HepG2 (cell line): Measurements from ENCODE around the gene TRPM5. TPM values are rescaled to one million over a fixed set of nuclear protein-coding genes. Genes with fewer than 3 reads are reported as not detected.

Experiments
- ATAC-seq: fragments of 200-7000 bp; cut with Tn5 transposase; 3 replicates; pipeline ENCODE4 v1.9.1; 2020; ENCODE audit warnings: mild to moderate bottlenecking, moderate library complexity
- BruUV-seq: library from RNA; stranded (reverse); fragments of 400-500 nt; replicated peaks from 2 replicates; lab custom pipeline; 2021; lab: Mats Ljungman, UMichigan
- CTCF ChIA-PET: fragments of 300-600 bp; formaldehyde crosslinking; extraction: SDS; loops from one replicate; lab custom pipeline; 2021; ENCODE audit warnings: low total read pairs, inconsistent platforms, low intra/inter-chr PET ratio; lab: Yijun Ruan, JAX
- POLR2A ChIA-PET: fragments of 350-600 bp; sonication (Branson Sonifier 250); formaldehyde crosslinking; loops from one replicate; lab custom pipeline; 2020; ENCODE audit warnings: antibody characterized with exemption, inconsistent platforms; lab: Yijun Ruan, JAX
- DNase-seq: peaks from one replicate; pipeline ENCODE4 v3.0.0-alpha.2; 2015; ENCODE audit warnings: low spot score
- FAIRE-seq: peaks from 3 replicates; lab custom pipeline; 2011; peaks lifted over from hg19 to GRCh38; lab: Jason Lieb, UNC
- H2AFZ ChIP-seq: one replicate; pipeline ENCODE4 v1.6.1; 2011; ENCODE audit warnings: low read length, inconsistent platforms
- H3K27ac ChIP-seq: fragments of 300-600 bp; 3 replicates; pipeline ENCODE4 v1.8.0; 2011; ENCODE audit warnings: mixed run types, mild to moderate bottlenecking, mixed read lengths, low read length, inconsistent platforms; ENCODE audit not compliant: insufficient read depth; ENCODE audit errors: extremely low read length
- H3K27me3 ChIP-seq, 2 experiments: fragments of 200-600 bp in 1 of 2; 2 replicates in 1 of 2; 3 replicates in 1 of 2; pipeline versions ENCODE4 v1.6.0 to v1.8.0; 2011; ENCODE audit warnings: low read length in 2 of 2, mild to moderate bottlenecking in 2 of 2, moderate library complexity in 2 of 2, inconsistent platforms in 1 of 2; ENCODE audit not compliant: insufficient read depth in 2 of 2, control insufficient read depth in 1 of 2
- H3K36me3 ChIP-seq, 2 experiments: fragments of 200-600 bp in 1 of 2; replicated peaks in 1 of 2; 2 replicates in 1 of 2; 3 replicates in 1 of 2; pipeline versions ENCODE4 v1.5.1 to v1.8.0; 2011; ENCODE audit warnings: low read length in 2 of 2, inconsistent platforms in 1 of 2; ENCODE audit not compliant: insufficient read depth in 2 of 2, control insufficient read depth in 1 of 2
- H3K4me1 ChIP-seq: 2 replicates; pipeline ENCODE4 v1.5.1; 2012; ENCODE audit warnings: low read length, inconsistent platforms; ENCODE audit not compliant: insufficient read depth
- H3K4me2 ChIP-seq: 2 replicates; pipeline ENCODE4 v1.6.0; 2011; ENCODE audit warnings: low read depth, low read length, inconsistent platforms
- H3K4me3 ChIP-seq, 3 experiments: fragments of 200-600 bp in 1 of 3; sonication (generic), shearing (Covaris generic) in 1 of 3; replicated peaks in 1 of 3; 2 replicates each; pipeline ENCODE4 v1.5.1; 2011 to 2016; ENCODE audit warnings: low read length in 3 of 3, inconsistent platforms in 2 of 3, low read depth in 2 of 3, mild to moderate bottlenecking in 2 of 3, control low read depth in 1 of 3, mixed read lengths in 1 of 3; ENCODE audit not compliant: insufficient read depth in 1 of 3
- H3K79me2 ChIP-seq: one replicate; pipeline ENCODE4 v1.6.1; 2011; ENCODE audit warnings: low read length, inconsistent platforms; ENCODE audit not compliant: insufficient read depth
- H3K9ac ChIP-seq: 2 replicates; pipeline ENCODE4 v1.6.0; 2011; ENCODE audit warnings: mild to moderate bottlenecking, low read depth, low read length, inconsistent platforms; ENCODE audit not compliant: insufficient read depth
- H3K9me3 ChIP-seq: 2 replicates; pipeline ENCODE4 v1.5.1; 2012; ENCODE audit warnings: mild to moderate bottlenecking, low read length
- H4K20me1 ChIP-seq: 2 replicates; pipeline ENCODE4 v1.6.0; 2011; ENCODE audit warnings: inconsistent platforms, mild to moderate bottlenecking, low read length, moderate library complexity; ENCODE audit not compliant: insufficient read depth
- CSRNP1 ChIP-seq: sonication (generic); formaldehyde crosslinking; IDR thresholded peaks from 2 replicates; pipeline ENCODE4 v1.8.1; 2023; ENCODE audit warnings: mild to moderate bottlenecking, missing genetic modification reagents
- ETV5 ChIP-seq: IDR thresholded peaks from 2 replicates; pipeline ENCODE4 v1.6.1; 2018; ENCODE audit warnings: missing biosample characterization, missing genetic modification reagents, inconsistent platforms, borderline replicate concordance
- FUBP1 ChIP-seq: sonication (generic); formaldehyde crosslinking; IDR thresholded peaks from 2 replicates; pipeline ENCODE4 v1.5.1; 2020; ENCODE audit warnings: missing genetic modification reagents, mild to moderate bottlenecking, borderline replicate concordance
- KLF15 ChIP-seq: sonication (generic); formaldehyde crosslinking; IDR thresholded peaks from 2 replicates; pipeline ENCODE4 v1.8.1; 2023; ENCODE audit warnings: borderline replicate concordance, mild to moderate bottlenecking, inconsistent platforms, missing genetic modification reagents, mixed read lengths
- KLF16 ChIP-seq, 2 experiments: sonication (generic) in 1 of 2; formaldehyde crosslinking in 1 of 2; IDR thresholded peaks; 2 replicates each; pipeline versions ENCODE4 v1.6.1 to v1.8.0; 2016 to 2023; ENCODE audit warnings: missing genetic modification reagents in 2 of 2, missing compliant biosample characterization in 1 of 2
- NFYC ChIP-seq: IDR thresholded peaks from 2 replicates; pipeline ENCODE4 v1.6.1; 2016; ENCODE audit warnings: missing genetic modification reagents, missing compliant biosample characterization
- SNAPC4 ChIP-seq: sonication (generic); formaldehyde crosslinking; IDR thresholded peaks from 2 replicates; pipeline ENCODE4 v1.4.0; 2020; ENCODE audit warnings: mild to moderate bottlenecking, missing genetic modification reagents
- ZBTB34 ChIP-seq: sonication (generic); formaldehyde crosslinking; IDR thresholded peaks from 2 replicates; pipeline ENCODE4 v1.8.0; 2022; ENCODE audit warnings: mild to moderate bottlenecking, missing genetic modification reagents
- ZFP36L2 ChIP-seq: sonication (generic); formaldehyde crosslinking; IDR thresholded peaks from 2 replicates; pipeline ENCODE4 v1.4.0; 2020; ENCODE audit warnings: missing genetic modification reagents
- ZMAT3 ChIP-seq: sonication (generic); formaldehyde crosslinking; conservative IDR thresholded peaks from 2 replicates; pipeline ENCODE4 v1.7.0; 2021; ENCODE audit warnings: missing genetic modification reagents
- WGBS: methylation state at CpG from one replicate; pipeline ENCODE4 v1.1.6; 2017; ENCODE audit warnings: low lambda C conversion rate; 5-methylcytosine and 5-hydroxymethylcytosine counted together
- in situ Hi-C: cut with HindIII; loops from 2 replicates; pipeline ENCODE4 v1.10.0; 2017; ENCODE audit warnings: low pct_unique_long_range_greater_than_20kb; ENCODE audit not compliant: extremely low pct_ligation_motif_present
- intact Hi-C: fragments of 100-400 bp; cut with micrococcal nuclease; formaldehyde crosslinking; loops from one replicate; pipeline ENCODE4 v1.10.0; 2022; ENCODE audit not compliant: unreplicated experiment
- polyA plus RNA-seq, 8 experiments: library from polyadenylated mRNA; depleted of rRNA in 3 of 8; stranded (reverse) in 7 of 8; unstranded in 1 of 8; fragments of >200 nt; fragmentation: Illumina TruSeq in 4 of 8; extraction: Trizol in 4 of 8; gene quantifications; 2 replicates each; pipeline versions ENCODE4 v1.2.1 to v1.2.3, GENCODE V29; 2011 to 2016; ENCODE audit warnings: low read depth in 4 of 8, missing spikeins in 1 of 8, mixed read lengths in 1 of 8; ENCODE audit not compliant: insufficient read depth in 1 of 8
- total RNA-seq, 5 experiments: library from RNA; depleted of rRNA; stranded (reverse); fragments of >200 nt; fragmentation: Illumina TruSeq; extraction: Trizol; gene quantifications; 2 replicates each; pipeline ENCODE4 v1.2.3, GENCODE V29; 2016; ENCODE audit warnings: low read depth in 1 of 5

TRPM5 gene
- total and polyA plus RNA-seq, 2 of the 13 experiments (the other 11 are each of a cell fraction or from before 2014, with no cell fraction given) = 0.12 TPM; not detected in 1

GRCh38 chr11:2411446-2412305, 32.6 kb downstream of the TRPM5 start (continued):
- TF ChIP-seq CSRNP1 (CRISPR knock-in tag) (0 out of 2 replicates have a peak, but pooled peaks have one; percentile 49), KLF15 (CRISPR knock-in tag) (no peak), ZBTB34 (CRISPR knock-in tag) (no peak)

- POLR2A ChIA-PET = interaction anchor here (1.1 to 5.7 kb wide), 2 partner anchors 10 kb away, joined by 3 to 49 read pairs; partner anchors contain the start of gene TSSC4
- in situ Hi-C loops = no loop called here
- no peak for TF ChIP-seq NFYC (CRISPR knock-in tag)
- TF ChIP-seq ETV5 (CRISPR knock-in tag) = no peak
- no peak for TF ChIP-seq KLF16 (CRISPR knock-in tag; IDR thresholded peaks at IDR 0.05)
- 0 out of 2 replicates have a peak, but pooled peaks have one; percentile 6 for TF ChIP-seq ZMAT3
- no peak for TF ChIP-seq SNAPC4 (CRISPR knock-in tag)
- no peak for TF ChIP-seq ZFP36L2 (CRISPR knock-in tag)
- TF ChIP-seq FUBP1 (CRISPR knock-in tag) = no peak
Observed at GRCh38 chr11:2410616-2411015, 33.7 kb downstream of the TRPM5 start.

More at GRCh38 chr11:2410616-2411015, 33.7 kb downstream of the TRPM5 start:
- Histone ChIP-seq H2AFZ (no peak overlapping the region), H3K4me1 (peaks cover 58% of the 10 kb centered on the region), H3K9me3 (no peaks in the 10 kb centered on the region), H3K9ac (no peak overlapping the region), H3K4me3 (peak overlapping the region in 1 of 3 experiments; percentile 66; a peak in 2 of 6 replicates), H4K20me1 (no peaks in the 10 kb centered on the region), H3K27me3 (no peaks in the 10 kb centered on the region; a peak in 1 of 5 replicates), H3K36me3 (no peaks in the 10 kb centered on the region), H3K79me2 (no peaks in the 10 kb centered on the region), H3K4me2 (peak overlapping the region; percentile 84; the same call in 1 of the 2 replicates), H3K27ac (no peak overlapping the region)
- CTCF ChIA-PET = no interaction called here
- intact Hi-C loops = no loop called here
- 100% methylated on average over 1 of the region's 9 CpGs for WGBS
- no TSS peak for BruUV-seq
- DNase-seq (no peak), FAIRE-seq (no peak), ATAC-seq (peak; percentile 3)
